ENCODE data around the gene BIRC3. TPM values are rescaled to one million over a fixed set of nuclear protein-coding genes. Genes with fewer than 3 reads are reported as not detected.

The BIRC3 gene
- total RNA-seq, 4 donors from 2014 or later, result 5.2 to 8.1 (median 7.7) TPM

GRCh38 chr11:102286292-102286691, 31.0 kb upstream of the BIRC3 start:
- TF ChIP-seq CTCF (IDR thresholded peaks at IDR 0.05; ENCODE audit: low read depth), result no peak

GRCh38 chr11:102287964-102288724, 29.1 kb upstream of the BIRC3 start:
- TF ChIP-seq CTCF (IDR thresholded peaks at IDR 0.05; ENCODE audit: low read depth), result no peak

DNA sequence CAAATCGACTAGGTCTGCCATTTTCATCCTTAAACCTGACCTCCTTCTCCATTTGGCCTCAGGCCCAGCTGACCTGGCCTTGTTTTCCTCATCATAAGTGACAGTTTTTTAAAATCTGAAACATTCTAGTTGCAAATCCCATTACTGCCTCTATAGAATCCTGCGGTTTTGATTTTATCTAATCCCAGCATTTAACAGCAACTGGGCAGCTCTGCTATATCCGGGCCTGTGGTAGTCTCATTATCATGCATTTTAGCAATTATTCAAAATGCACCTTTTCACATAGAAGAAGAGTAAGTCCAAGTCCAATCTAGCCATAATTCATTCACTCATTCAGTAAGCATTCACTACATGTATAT, 28.6 kb upstream of the BIRC3 start:
- TF ChIP-seq CTCF (IDR thresholded peaks at IDR 0.05; ENCODE audit: low read depth), result no peak

DNA sequence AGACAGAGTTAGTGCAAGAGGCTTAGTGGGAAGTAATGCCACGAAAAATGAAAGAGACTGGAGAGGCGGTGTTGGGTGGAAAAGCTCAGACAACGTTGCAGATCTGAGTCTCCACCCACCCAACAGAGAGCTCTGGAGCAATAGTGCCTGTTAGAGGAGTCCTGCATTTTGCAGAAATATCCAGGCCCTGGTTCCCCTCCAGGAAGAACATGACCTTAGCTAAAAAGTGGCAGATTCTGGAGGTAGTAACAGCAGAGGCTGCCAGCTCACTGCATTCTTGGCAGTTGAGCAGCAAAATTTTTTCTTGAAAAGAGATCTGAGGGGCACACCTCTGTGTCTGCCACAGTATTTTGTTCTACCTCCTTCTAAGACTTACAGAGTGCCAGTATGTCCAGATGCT, 27.7 kb upstream of the BIRC3 start:
- no peak for TF ChIP-seq CTCF (IDR thresholded peaks at IDR 0.05; ENCODE audit: low read depth)

DNA sequence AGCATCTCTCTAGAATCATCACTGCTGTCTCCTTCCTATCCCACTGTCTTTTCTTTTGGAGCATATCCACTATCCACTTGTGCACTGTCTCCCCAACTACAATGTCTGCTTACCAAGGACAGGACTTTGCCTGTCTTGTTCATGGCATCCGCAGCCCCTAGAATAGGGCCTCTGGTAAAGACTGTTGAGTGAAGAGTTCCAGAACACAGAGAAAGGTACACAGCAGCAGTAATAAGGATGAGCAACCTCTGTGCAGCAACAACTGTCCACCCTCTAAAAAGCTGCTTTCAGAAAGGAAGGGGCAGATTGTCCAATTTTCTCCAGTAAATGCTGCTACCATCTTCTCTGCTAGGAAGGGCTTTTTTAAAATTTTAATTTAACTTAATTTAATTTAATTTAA, 25.5 kb upstream of the BIRC3 start:
- no peak for TF ChIP-seq CTCF (IDR thresholded peaks at IDR 0.05; ENCODE audit: low read depth)

DNA sequence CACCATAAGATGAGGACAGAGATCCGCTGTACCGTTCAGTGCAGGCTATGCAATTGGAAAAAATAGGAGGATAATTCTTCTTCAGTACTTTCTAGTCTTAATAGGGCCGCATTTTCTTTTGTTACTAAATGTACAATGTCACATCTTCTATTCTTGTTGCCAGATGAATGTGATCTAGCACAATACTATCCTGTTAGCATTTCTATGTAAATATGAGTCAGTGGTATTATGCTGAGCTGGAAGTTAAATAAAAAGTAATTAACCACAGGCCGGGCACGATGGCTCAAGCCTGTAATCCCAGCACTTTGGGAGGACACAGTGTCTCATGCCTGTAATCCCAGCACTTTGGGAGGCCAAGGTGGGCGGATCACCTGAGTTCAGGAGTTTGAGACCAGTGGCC, 24.4 kb upstream of the BIRC3 start:
- TF ChIP-seq CTCF (IDR thresholded peaks at IDR 0.05; ENCODE audit: low read depth), result no peak

DNA sequence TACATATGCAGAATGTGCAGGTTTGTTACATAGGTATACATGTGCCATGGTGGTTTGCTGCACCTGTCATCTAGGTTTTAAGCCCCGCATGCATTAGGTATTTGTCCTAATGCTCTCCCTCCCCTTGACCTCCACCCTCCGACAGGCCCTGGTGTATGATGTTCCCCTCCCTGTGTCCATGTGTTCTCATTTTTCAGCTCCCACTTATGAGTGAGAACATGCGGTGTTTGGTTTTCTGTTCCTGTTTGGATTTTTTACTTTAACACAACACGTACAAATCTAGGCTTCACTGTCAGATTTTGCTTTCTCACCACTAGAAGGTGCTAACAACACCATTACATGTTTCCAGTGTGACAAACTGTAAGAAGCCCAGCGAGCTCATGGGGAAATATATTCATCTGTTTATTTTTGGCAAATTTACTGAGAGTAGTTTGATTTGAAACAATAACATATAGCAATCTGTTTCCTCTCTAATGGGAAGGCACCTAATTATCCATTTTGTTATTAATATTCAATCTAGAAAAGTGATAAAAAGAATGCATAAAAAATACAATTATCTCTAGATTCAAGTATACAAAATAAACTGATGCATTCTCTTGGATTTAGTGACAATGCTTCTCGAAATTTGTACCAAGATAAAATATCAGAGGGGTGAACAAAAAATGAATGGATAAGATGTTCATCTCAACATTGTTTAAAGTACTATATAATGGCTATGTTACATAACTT, 23.2 kb upstream of the BIRC3 start:
- TF ChIP-seq CTCF (IDR thresholded peaks at IDR 0.05; ENCODE audit: low read depth), result no peak
